HG02870 (cell line): Measurements from ENCODE around the gene HSD3B2.
"Not testable (repeated sequence)": the region's sequence is repeated elsewhere in the genome, so short reads cannot be mapped to it uniquely, and the experiment has no call there.

Experiments used
- ATAC-seq: cut with Tn5 transposase; IDR thresholded peaks from one replicate; pipeline ENCODE4 v1.9.1; 2021; ENCODE audit warnings: mild to moderate bottlenecking, moderate library complexity; ENCODE audit not compliant: unreplicated experiment

The HSD3B2 gene

GRCh38 chr1:119414950-119415349 is at the start of gene HSD3B2:
Gene HSD3B2 (plus strand): TSS chr1:119415150. CDS start chr1:119415420, 270 bp downstream.
- no peak for ATAC-seq

- ATAC-seq = peak; percentile 54
Measured at GRCh38 chr1:119366424-119366823, 48.5 kb upstream of the HSD3B2 start.

- no peak for ATAC-seq
Measured at GRCh38 chr1:119367432-119368124, 47.4 kb upstream of the HSD3B2 start.

DNA sequence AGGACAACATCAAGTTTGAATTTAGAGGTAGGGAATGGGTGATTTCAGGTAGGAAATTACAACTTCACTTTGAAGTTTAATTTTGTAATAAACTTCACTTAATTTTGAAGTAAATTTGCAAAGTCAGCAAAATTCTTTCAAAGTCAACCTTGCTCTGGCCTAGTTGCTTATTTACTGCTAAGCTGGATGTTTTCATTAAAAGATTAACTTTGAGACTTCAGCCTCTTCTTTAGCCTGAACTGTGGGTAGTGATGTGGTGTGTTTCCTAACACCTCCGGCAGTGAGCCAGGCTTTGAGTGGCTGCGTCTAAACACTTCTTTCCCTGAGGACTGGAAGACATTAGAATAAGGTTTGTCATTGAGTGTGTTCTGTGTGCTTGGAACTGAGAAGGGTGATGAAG is 46.4 kb upstream of the HSD3B2 start, which contains the start of gene HAO2:
Gene HAO2 (plus strand): TSS at position 232 of the 400 bp plus-strand sequence. CDS start 12,301 bp downstream, outside the sequence.
- no peak for ATAC-seq

DNA sequence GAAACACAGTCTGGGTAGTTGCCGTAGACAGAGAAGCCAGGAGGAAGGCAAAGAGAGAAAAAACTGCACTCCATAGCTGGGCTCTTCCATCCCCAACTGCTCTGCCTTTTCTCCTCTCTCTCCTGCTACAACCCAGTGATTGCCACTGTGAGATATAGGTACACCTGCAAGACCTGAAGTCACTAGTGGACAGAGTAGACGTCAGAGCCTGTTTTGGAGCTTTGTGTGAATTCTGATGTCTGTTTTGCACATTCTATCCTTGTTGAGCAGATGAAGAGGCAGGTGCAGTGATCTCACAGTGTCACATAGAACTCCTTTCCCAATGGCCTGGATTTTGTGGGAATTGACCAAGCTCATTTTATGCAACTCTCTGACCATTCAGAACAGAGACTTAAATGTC is 44.2 kb upstream of the HSD3B2 start:
- ATAC-seq = no peak

DNA sequence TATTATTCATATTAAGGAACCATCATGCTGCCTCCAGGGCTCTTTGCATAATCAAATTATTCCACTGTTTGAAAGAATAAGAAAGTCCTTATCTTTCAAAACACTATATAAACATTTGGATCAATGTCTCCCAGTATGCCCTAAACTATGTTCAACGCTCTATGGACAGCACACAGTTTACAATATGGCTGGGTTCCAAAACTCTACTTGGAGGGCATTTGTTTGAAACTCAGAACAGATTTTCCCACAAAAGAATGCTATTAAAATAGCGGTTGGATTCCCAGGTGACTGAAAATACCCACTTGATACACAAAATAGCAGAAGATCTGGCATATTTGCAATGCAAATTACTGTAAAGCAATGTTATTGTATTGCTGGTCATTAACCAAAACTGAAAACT is 43.1 kb upstream of the HSD3B2 start:
- no peak for ATAC-seq

GRCh38 chr1:119372503-119373086 is 42.4 kb upstream of the HSD3B2 start:
- peak; percentile 69 for ATAC-seq

GRCh38 chr1:119373465-119373864 is 41.5 kb upstream of the HSD3B2 start:
- peak; percentile 53 for ATAC-seq

DNA sequence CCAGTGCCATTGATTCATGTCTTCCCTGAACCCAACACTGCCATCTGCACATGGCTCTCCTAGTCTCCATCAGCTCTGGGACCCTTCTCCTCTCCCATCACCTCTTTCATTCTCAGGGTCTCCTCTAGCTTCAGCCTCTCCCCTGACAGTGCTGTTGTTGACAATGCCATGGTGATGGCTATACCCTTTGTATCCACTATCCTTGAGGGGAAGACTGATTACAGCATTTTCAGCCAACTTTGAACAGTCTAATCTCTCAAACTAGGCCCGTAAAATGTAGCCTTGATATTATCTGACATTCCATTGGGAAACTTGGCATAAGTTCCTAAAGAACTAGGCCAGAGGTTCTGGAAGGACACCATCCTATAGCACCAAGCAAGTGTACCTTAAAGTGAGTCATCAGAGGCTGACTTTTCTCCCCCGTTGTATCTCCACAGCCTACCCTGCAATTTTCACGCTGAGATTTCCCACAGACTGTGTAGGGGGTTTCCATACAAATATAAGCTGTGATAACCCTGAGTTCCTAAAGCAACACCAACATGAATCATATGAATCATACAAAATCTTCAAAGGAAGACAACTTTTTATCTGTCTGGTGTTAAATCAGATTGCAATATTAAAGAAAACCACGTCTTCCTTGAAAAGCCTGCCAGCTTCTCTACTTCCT is 40.6 kb upstream of the HSD3B2 start:
- ATAC-seq = no peak

DNA sequence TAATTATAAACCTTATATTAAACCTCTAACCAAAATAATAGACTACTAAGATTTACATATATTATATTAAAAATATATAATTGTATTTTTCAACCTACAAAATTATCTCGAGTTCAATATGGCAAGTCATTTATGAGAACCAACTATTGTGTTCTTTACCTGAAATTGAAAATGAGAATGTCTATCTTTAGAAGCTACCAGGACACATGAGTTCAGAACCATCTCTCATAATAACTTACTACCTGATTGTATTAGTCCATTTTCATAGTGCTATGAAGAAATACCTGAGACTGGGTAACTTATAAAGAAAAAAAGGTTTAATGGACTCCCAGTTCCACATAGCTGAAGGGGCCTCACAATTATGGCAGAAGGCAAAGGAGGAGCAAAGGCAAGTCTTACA is 39.6 kb upstream of the HSD3B2 start:
- no peak for ATAC-seq

- no peak for ATAC-seq
Measured at GRCh38 chr1:119376594-119376993, 38.4 kb upstream of the HSD3B2 start.

GRCh38 chr1:119377594-119377993 is 37.4 kb upstream of the HSD3B2 start:
- not testable (repeated sequence) for ATAC-seq

GRCh38 chr1:119379117-119379516 is 35.8 kb upstream of the HSD3B2 start:
- no peak for ATAC-seq

DNA sequence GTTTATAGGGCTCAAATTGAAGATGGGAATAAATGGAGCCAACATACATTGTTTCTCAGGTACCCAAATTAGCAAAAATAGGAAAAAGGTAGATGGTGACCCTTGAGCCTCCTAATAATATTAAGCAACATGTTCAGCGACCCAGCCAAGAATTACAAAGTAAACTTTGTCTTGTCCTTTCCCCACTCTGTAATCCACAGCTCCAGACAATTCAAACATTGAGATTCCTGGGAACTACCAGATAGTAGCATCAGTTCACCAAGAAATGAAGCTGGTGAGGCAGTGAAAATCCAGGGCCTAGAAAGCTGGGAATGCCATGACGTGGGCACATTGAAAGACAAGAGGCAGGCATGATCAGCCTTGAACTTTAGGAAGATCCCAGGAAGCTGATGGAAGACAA is 34.6 kb upstream of the HSD3B2 start:
- ATAC-seq = no peak

DNA sequence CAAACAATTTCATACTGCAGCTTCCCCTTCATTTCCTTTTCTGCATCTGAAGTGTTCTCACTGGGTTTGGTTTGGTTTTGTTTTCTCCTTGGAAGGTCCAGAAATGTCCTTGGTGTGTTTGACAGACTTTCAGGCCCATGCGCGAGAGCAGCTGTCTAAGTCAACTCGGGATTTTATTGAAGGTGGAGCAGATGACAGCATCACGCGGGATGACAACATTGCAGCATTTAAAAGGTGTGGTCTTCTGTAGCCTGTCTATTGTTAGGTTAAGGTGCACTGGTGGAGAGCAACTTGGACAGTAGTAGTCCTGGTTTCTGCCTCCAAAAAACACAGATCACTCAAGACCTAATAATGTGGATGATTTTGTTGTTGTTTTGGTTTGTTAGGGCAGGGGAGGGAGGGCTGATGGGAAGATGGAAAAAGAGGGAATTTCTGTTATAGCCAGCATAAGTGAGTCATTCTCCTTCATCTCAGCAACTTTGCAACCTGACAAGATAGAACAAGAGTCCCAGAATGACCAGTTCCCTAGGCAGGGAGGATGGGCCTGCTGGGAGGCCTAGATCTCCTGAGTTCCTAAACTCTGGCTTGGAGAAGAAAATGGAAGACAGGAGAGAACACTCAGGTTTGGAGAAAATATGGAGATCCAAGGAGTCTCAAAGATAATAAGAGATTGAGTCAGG is 33.8 kb upstream of the HSD3B2 start:
- no peak for ATAC-seq

DNA sequence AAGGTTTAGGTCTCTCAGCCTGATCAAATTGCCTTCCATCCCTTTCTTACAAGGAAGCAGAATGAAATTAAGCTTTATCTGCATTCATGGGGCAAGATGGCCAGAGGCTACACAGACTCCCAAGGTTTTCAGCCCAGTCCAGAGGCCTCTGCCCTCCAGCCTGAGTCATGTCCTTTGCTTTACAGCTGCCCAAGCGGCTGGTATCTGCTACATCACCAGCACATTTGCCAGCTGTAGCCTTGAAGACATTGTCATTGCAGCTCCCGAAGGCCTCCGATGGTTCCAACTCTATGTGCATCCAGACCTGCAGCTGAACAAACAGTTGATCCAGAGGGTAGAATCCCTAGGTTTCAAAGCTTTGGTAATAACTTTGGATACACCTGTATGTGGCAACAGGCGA is 30.4 kb upstream of the HSD3B2 start:
- ATAC-seq = no peak

- ATAC-seq = no peak
Measured at GRCh38 chr1:119385650-119386049, 29.3 kb upstream of the HSD3B2 start.

DNA sequence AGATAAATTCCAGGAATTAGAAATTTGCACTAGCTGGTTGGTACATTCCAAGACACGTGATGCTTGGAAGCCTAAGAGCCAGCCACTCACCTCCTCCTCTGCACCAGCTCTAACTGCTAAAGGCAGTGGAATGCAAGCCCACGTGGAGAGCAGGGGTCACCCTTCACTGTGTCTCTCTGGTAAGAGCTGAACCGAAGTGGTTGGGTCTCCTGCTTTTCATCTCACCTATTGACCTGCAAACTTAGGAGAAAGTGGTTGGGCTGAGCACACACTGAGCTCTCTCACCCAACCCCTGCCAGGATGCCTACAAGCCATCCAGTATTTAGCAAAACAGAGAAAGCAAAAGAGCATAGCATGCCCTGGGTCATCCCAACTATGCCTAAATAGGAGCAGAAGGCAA is 27.1 kb upstream of the HSD3B2 start:
- ATAC-seq = no peak

DNA sequence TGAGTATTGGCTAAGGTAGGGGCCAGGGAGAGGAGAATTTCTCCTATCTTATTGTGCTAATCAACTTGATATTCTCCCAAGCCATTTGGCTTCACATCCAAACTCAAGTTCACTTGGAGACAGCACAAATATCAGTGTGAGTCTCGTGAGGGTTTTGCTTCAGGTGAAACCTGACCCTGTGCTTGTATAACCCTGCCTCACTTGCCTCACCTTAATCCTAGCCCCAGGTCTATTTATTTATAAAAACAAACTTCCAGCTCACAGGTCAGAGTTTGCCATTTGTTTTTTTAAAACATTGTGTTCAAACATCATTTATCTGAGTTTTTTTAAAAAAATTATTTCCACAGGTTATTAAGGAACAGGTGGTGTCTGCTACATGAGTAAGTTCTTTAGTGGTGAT is 26.5 kb upstream of the HSD3B2 start:
- ATAC-seq = no peak

DNA sequence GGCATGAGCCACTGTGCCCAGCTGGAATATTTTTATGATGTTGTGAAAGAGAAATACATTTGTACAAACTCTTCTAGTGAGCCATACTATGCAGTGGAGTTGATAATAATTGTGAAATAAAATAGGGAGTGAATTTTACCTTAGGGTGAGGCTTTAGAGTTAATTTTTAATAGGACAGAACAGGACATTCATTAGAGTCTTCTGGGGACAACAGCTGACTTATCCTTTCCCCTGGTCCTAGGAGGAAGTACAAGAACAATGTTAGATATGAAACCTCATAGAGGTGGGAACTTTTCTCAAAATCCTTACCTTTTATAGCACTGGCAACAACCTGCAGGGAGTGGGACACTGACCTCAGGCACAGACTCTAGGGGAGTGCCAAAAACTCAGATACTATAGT is 24.4 kb upstream of the HSD3B2 start:
- no peak for ATAC-seq

DNA sequence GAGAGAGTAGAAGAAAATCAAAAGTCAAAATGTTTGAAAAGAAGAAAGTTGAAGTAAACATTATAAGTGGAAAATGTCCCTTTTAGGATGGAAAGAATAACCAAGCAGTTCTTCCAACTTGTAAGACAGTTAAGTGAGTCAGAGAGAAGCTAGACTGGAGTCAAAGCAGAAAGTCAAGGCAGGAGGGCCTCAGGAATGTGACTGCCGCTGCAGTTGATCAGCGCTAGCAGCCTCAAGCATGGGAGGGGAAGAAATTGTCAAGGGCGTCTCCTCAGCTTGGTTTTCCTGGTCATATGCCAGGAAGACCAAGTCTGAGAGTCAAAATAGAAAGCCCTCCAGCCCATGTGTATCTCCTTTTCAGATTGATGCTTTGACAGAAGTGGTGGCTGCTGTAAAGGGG is 23.2 kb upstream of the HSD3B2 start:
- no peak for ATAC-seq

DNA sequence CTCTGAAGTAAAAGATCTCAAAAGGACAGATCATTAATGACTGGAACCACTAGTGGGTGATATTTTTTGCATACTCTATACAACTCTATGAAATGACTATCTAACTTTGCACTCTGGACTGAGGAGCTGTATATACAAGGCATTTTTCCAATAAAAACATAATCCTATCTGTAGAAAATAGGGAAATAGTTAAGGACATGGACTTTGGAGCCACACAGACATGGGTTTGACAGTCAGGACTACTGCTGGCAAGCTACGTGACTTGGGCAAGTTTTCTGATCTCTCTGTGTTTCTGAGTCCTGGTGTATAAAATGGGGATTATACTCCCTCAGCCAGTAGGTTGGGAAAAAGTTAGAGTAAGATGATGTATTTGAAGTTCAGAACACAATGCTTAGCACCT is 20.9 kb upstream of the HSD3B2 start:
- ATAC-seq = no peak
